SKM-1 (cell line): Measurements from ENCODE around the gene FBXL17.
"Not testable (repeated sequence)": the region's sequence is repeated elsewhere in the genome, so short reads cannot be mapped to it uniquely, and the experiment has no call there.

Experiments
- DNase-seq: peaks from one replicate; lab custom pipeline; 2025; ENCODE audit not compliant: unreplicated experiment; lab: John Stamatoyannopoulos, UW

The FBXL17 gene

DNA sequence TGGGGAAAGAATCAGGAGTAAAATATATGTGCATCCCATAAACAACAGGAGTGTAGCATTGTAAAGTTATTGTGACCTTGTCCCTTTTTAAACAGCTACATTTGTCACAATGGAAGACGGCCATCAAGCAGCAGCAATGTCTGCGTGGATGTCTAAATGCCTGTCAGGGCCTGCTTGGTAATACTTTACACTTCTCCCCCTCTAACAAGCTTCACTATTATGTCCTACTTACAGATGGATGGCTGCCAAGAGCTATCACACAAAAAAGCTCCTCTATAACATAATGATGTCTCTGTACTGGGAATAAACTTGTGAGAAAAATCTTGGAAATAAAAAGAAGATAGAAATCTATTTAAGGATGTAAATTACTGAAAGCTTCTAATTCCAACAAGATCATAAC lies 213.0 kb downstream of the FBXL17 start:
- DNase-seq = no peak

DNA sequence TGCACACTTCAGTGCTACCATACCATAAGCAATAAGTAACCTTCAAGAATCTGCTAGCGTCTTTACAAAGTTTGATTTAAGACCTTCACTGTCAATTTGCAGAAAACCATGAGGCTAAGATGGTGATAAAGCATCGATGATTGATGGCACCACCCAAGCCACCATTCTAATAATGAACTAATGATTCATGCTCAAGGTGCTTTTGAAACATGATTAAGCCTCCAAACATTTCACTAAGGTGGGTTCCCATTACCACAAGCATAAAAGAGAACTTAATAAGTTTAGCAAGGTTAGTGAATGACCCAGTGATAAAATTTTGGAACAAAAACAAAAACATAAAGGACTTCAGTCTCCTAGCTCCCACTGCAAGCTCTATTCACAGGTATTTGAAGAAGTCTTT lies 214.7 kb downstream of the FBXL17 start:
- no peak for DNase-seq

DNA sequence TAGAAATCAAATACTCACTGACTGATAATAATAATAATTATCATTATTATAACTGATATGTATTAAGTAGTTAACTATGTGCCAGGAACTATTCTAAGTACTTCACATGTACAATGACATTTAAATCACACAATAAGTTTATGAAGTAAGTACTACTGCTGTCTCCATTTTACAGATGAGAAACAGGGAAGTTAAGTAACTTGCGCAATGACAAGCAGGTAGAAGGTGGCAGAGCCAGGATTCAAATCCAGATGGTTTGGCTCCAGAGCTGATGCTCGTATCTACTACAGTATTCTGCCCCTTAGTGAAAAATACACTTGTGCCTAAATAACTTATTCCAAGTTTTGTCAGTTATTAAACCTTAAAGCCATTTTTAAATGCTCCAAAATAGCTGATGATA lies 217.3 kb downstream of the FBXL17 start:
- no peak for DNase-seq

- not testable (repeated sequence) for DNase-seq
Observed at GRCh38 chr5:108152854-108153253, 229.0 kb downstream of the FBXL17 start.

DNA sequence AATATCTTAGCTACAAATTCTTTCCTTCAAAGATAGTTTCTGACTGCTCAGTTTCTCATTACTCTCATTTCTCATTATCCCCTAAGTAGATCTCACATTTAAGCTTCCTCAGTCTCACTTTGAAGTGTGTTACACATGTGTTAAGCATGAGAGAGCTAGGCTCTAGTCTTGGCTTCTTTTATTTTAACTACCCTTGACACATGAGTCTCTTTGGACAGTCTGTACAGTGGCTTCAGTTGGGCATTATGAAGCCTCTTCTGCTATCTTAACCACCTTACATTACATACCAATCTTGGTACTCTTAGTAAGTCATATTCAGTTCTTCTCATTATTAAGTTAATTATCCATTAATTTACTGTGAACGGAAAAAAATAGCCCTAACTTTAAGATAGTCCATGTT lies 232.5 kb downstream of the FBXL17 start:
- DNase-seq = no peak

DNA sequence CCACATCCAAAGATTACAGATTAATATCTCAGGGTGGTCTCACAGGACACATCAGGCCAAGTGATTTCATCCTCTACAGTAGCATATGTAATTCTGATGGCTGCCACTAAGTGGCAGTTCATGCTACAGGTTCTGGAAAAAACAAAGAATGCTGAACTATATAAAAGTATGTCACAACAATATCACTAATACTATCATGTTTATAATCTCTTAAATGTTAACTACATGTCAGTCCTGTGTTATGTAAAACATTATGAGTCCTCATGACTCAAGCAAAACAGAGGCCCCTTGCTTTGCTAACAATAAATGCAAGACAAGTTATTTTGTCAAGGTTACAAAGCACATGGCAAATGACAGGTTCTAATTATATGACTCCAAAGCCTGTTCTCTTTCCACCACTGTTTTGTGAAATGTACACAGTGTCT lies 233.2 kb downstream of the FBXL17 start:
- DNase-seq = no peak

- no peak for DNase-seq
Observed at GRCh38 chr5:108146222-108146621, 235.7 kb downstream of the FBXL17 start.

DNA sequence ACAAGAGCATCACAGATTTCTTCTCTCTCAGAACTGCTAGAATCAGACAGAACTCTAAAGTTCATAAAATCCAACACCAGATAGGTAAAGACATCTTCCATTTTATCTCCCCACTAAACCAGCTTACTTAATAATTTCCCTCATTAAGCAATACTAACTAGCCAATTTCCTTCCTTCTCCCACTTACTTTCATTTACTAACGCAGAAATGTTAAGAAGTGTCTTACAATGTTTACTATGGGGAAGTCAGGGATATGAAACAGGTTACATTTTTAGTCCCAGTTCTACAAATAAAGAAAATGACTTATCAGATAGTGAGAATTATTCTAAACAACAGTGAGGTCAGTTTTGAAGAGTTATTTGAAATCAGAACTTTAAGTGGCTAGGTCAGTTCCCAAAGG lies 236.5 kb downstream of the FBXL17 start:
- DNase-seq = no peak

- DNase-seq = no peak
Observed at GRCh38 chr5:108144332-108144731, 237.6 kb downstream of the FBXL17 start.

DNA sequence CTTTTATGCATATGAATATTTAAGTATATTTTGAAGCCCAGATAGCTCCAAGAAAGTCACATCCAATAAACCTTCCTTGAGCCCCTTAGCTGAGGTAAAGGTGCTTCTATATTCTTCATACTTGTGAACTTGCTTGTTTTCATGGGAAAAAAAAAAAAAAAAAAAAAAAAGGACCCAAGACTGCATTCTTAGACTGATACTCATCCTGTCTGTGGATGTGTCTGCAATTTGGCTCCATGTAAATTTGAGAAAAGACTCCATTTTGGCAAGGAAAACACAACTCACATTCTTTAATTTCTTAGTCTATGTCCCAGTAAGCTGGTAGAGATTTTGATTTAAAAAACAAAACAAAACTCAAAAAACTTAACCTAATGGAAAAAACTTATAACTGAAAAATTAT lies 238.3 kb downstream of the FBXL17 start:
- no peak for DNase-seq

DNA sequence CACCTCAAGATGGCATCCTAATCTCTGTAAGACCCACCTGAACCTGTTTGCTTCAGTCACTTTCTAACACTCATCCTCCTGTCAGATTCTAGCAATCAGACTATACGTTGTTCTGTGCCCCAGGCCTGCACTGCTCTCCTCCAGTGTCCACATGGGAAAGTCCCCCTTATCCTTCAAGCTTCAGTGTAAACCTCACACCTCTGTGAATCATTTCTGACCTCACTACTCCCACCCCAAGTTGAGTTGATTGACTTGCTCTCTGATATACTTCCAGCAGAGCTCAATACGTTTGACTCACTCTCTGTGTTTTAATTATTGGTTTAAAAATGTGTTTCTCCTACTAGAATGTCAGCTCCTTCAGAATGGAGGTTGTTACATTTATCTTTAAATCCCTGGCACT lies 240.2 kb downstream of the FBXL17 start:
- no peak for DNase-seq

DNA sequence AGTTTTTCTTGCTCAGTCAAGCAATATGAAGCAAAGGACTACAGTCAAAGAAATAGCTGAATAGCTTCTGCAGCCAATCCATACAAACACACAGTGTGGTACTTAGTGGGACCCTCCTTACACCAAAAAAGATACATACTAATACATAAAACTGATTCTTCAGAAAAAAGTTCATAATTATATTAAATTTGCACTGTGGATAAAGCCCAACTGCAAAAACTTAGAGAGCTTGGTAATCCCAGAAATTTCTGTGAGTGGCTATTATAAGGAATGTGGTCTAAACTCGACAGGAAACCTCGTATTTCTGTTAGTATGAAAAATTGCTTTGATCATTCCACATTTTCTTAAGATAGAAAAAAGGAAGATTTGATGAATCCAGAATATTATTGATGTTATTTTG lies 245.4 kb downstream of the FBXL17 start:
- no peak for DNase-seq

DNA sequence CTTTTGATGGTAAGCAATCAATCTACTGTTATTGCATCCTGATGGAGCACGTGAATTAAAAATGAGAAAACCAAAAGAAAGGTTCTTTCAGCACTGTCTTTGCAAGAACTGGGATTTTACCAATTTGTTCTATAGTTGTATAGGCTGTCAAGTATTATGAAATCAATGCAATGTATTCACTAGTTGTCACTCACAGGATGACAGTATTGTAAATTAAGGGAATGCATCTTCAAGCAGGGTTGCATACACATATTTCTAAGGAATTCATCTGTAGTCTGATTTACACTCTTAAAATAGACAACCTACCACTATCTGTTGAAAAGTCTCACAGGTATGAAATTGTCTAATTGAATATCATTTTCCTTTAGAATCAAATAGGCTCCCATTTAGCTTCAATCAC lies 252.8 kb downstream of the FBXL17 start:
- no peak for DNase-seq

GRCh38 chr5:108125771-108126511 lies 256.0 kb downstream of the FBXL17 start:
- no peak for DNase-seq

GRCh38 chr5:108124596-108124995 lies 257.3 kb downstream of the FBXL17 start:
- DNase-seq = no peak

DNA sequence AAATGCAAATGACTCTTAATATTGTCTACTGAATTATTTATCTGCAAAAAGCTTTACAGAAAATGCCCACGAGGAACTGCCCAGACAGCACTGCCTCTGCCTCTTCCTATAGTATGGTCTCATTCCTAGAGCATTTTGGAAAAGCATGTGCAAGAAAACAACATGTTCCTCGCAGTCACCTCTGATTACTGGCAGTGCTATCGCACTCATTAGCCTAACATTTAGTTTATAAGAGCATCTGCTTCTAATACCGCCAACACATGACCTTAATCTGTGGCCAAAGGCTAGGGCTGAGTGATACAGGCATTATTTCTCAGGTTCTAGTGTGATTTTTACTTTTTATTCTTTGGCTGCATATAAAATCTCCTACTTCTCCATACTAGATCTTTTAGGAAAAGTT lies 259.2 kb downstream of the FBXL17 start:
- DNase-seq = no peak

DNA sequence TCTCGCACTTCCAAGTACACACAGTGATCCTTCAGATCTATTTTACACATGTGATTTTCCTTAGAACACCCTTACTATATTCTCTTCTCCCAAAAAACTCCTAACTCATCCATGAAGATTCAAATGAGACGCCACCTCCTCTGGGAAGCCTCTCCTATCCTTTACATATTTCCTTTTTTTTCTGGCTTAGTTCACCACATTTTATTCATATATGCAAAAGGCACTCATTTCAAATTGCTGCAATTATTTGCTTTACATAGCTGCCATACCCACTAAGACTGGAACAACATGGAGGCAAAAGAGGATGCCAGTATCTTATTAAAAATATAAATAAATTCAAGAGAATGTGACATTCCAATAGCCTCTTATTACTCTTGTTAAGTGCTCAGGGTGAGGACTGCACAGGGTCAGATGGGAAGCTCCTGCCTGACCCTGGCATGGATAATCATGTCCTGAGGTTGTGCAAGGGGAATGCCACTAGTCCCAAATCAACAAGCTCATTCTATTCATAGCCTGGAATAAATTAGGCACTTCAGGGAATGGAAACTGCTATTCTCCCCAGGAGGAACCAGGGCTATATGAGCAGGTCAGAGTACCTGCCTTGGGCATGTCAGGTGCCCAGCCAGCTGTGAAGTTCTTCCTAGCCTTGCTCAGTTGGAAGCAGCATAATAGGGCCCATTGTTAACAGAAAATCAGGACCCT lies 262.9 kb downstream of the FBXL17 start:
- DNase-seq = no peak

- no peak for DNase-seq
Observed at GRCh38 chr5:108115673-108116072, 266.2 kb downstream of the FBXL17 start.

DNA sequence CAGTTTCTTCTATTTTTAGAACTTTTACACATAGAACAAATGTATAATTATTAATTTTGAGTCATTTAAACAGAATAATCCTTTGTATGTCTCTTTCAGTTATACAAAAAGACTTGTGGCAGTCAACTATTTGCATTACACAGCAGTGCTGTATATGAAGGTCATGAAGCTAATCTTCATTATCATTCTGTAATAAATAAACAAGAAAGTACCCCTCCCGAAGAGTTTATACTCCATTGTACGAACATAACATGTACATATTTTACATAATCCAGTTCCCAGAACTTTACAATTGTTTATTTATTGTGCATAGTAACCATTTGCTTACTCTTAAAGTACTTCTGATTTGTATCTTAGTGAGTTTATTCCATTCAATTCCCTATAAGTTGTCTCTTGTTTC lies 267.9 kb downstream of the FBXL17 start:
- no peak for DNase-seq

- no peak for DNase-seq
Observed at GRCh38 chr5:108111736-108112135, 270.2 kb downstream of the FBXL17 start.

DNA sequence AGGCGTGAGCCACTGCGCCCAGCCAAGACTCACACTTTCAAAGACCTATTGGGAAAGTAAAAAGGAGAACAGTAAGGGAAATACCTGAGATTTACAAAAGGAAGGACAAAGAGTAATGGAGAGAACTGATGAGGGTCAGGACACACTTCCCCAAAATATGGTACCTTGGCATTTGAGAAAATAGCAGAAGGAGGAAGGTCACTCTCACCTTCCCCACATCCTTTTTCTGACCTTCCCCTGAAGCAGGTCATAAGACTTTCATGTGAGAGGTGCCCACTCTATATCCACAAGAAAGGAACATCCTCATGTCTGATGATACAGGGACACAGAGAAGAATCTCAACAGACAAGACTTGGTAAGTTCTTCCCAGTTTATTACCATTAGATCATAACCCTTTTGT lies 272.8 kb downstream of the FBXL17 start:
- DNase-seq = no peak

DNA sequence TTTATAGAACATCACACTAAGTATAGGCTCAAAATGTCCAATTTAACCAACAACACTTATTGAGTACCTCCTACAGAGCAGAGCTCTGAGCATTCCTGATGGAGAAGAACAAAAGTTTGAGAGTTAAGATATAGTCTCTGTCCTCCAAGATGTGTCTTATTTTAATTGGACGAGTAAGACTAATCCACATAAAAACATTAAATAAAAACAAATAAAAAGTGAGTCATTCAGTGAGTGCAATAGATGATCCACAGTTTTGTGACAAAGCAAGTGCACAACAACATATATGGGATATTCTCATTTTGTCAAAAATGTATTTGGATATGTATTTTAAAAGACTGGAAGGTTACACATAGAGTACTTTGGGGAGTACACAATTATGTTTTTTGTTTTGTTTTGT lies 277.4 kb downstream of the FBXL17 start:
- no peak for DNase-seq

DNA sequence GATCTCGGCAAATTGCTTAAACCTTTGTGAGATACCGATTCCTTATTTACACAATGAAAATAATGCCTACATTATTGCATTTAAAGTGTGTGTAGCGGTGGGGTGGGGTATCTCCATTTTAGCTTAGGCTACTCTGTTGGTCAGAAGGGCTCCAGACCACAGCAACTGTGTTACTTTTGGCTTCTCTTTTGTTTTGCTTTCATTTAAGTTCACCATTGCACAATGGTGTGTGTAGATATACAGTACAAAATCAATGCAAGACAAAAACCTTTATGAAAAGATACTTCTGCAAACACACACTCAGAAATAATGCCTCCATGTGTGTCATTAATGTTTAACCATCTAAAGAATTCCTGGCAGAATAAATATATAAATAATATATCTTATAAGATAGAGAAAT lies 279.4 kb downstream of the FBXL17 start:
- DNase-seq = no peak
